IgD-negative memory B cell (primary cell): ENCODE measurements around the gene SLC38A1. TPM values are rescaled to one million over a fixed set of nuclear protein-coding genes. Genes with fewer than 3 reads are reported as not detected.
A peak's percentile ranks its signal among the peaks of the same experiment; 100 is the strongest.
"Not testable (repeated sequence)": the region's sequence is repeated elsewhere in the genome, so short reads cannot be mapped to it uniquely, and the experiment has no call there.

Source experiments
- H3K27ac Mint-ChIP-seq, 3 donors: one replicate each; pipeline ENCODE4 v1.8.0; 2020 to 2022; ENCODE audit warnings: mild to moderate bottlenecking in 3 of 3, mixed read lengths in 3 of 3, moderate library complexity in 1 of 3
- H3K27me3 Mint-ChIP-seq: one replicate; pipeline ENCODE4 v1.8.0; 2021; ENCODE audit warnings: mixed read lengths
- H3K36me3 Mint-ChIP-seq: one replicate; pipeline ENCODE4 v1.8.0; 2020; ENCODE audit warnings: mild to moderate bottlenecking, mixed read lengths
- H3K4me1 Mint-ChIP-seq, 3 donors: one replicate each; pipeline ENCODE4 v1.8.0; 2020 to 2022; ENCODE audit warnings: mixed read lengths in 3 of 3, mild to moderate bottlenecking in 1 of 3
- H3K4me3 Mint-ChIP-seq, 4 donors: one replicate each; pipeline ENCODE4 v1.8.0; 2020 to 2022; ENCODE audit warnings: mild to moderate bottlenecking in 4 of 4, mixed read lengths in 4 of 4, moderate library complexity in 3 of 4
- H3K9me3 Mint-ChIP-seq, 3 donors: one replicate each; pipeline ENCODE4 v1.8.0; 2020 to 2021; ENCODE audit warnings: mixed read lengths in 3 of 3, mild to moderate bottlenecking in 1 of 3
- polyA plus RNA-seq: library from polyadenylated mRNA; unstranded; fragments of 300-500 nt; fragmentation: Illumina TruSeq; gene quantifications from one replicate; pipeline ENCODE4 v1.2.3, GENCODE V29; 2021

The SLC38A1 gene
- polyA plus RNA-seq, 1 donor from 2014 or later, result 134 TPM

- Mint-ChIP-seq H3K4me1 (peaks cover 38 to 44% (median 44%) of the 10 kb centered on the region in 3 donors), H3K27me3 (no peaks in the 10 kb centered on the region), H3K4me3 (no peak overlapping the region), H3K27ac (no peak overlapping the region), H3K36me3 (peaks cover 2% of the 10 kb centered on the region), H3K9me3 (no peaks in the 10 kb centered on the region)
Measured at GRCh38 chr12:46259071-46259470, 9.8 kb downstream of the SLC38A1 start.

GRCh38 chr12:46258129-46258528, 10.7 kb downstream of the SLC38A1 start:
- H3K36me3 Mint-ChIP-seq, result peaks cover 4% of the 10 kb centered on the region
- no peaks in the 10 kb centered on the region for H3K9me3 Mint-ChIP-seq
- H3K4me3 Mint-ChIP-seq, result no peak overlapping the region
- peaks cover 35 to 42% (median 37%) of the 10 kb centered on the region in 3 donors for H3K4me1 Mint-ChIP-seq
- no peaks in the 10 kb centered on the region for H3K27me3 Mint-ChIP-seq
- peak overlapping the region in 2 of 3 donors; percentile 52 to 81 for H3K27ac Mint-ChIP-seq

GRCh38 chr12:46256942-46257341, 11.9 kb downstream of the SLC38A1 start:
- Mint-ChIP-seq H3K4me3 (peak overlapping the region in 2 of 4 donors; percentile 30 to 83), H3K36me3 (peaks cover 10% of the 10 kb centered on the region), H3K27ac (peak overlapping the region; percentile 28 to 78 (median 77)), H3K9me3 (no peaks in the 10 kb centered on the region), H3K27me3 (no peaks in the 10 kb centered on the region), H3K4me1 (peaks cover 31 to 42% (median 34%) of the 10 kb centered on the region in 3 donors)

GRCh38 chr12:46253544-46254162, 15.2 kb downstream of the SLC38A1 start:
- Mint-ChIP-seq H3K4me3 (no peak overlapping the region), H3K4me1 (peaks cover 47 to 59% (median 50%) of the 10 kb centered on the region in 3 donors), H3K36me3 (peaks cover 17% of the 10 kb centered on the region), H3K27me3 (no peaks in the 10 kb centered on the region), H3K27ac (peak overlapping the region; percentile 46 to 54 (median 51)), H3K9me3 (peaks cover under 1 to 4% (median under 1%) of the 10 kb centered on the region in 3 donors)

- Mint-ChIP-seq H3K36me3 (peaks cover 27% of the 10 kb centered on the region), H3K9me3 (peaks cover 5 to 14% (median 10%) of the 10 kb centered on the region in 3 donors), H3K4me1 (peaks cover 51 to 59% (median 56%) of the 10 kb centered on the region in 3 donors)
- not testable (repeated sequence) for H3K27ac Mint-ChIP-seq, H3K4me3 Mint-ChIP-seq, H3K27me3 Mint-ChIP-seq
Measured at GRCh38 chr12:46251994-46252393, 16.8 kb downstream of the SLC38A1 start.

- H3K27ac Mint-ChIP-seq, H3K27me3 Mint-ChIP-seq: not testable (repeated sequence)
- Mint-ChIP-seq H3K4me1 (peaks cover 50 to 55% (median 51%) of the 10 kb centered on the region in 3 donors), H3K4me3 (peak overlapping the region in 1 of 4 donors; percentile 20), H3K36me3 (peaks cover 33% of the 10 kb centered on the region), H3K9me3 (peaks cover 5 to 14% (median 10%) of the 10 kb centered on the region in 3 donors)
Measured at GRCh38 chr12:46249960-46250359, 18.9 kb downstream of the SLC38A1 start.

GRCh38 chr12:46246021-46246700, 22.7 kb downstream of the SLC38A1 start:
- H3K27me3 Mint-ChIP-seq, result no peaks in the 10 kb centered on the region
- H3K4me1 Mint-ChIP-seq, result peaks cover 44 to 63% (median 51%) of the 10 kb centered on the region in 3 donors

GRCh38 chr12:46244997-46245396, 23.8 kb downstream of the SLC38A1 start:
- peak overlapping the region in 2 of 3 donors; percentile 17 to 64 for H3K27ac Mint-ChIP-seq
- H3K27me3 Mint-ChIP-seq, result no peaks in the 10 kb centered on the region
- H3K36me3 Mint-ChIP-seq, result peaks cover 27% of the 10 kb centered on the region
- no peak overlapping the region for H3K4me3 Mint-ChIP-seq
- H3K4me1 Mint-ChIP-seq, result peaks cover 37 to 55% (median 43%) of the 10 kb centered on the region in 3 donors
- H3K9me3 Mint-ChIP-seq, result peaks cover 4 to 14% (median 10%) of the 10 kb centered on the region in 3 donors

More at GRCh38 chr12:46246021-46246700, 22.7 kb downstream of the SLC38A1 start:
- H3K9me3 Mint-ChIP-seq, result peaks cover 5 to 14% (median 10%) of the 10 kb centered on the region in 3 donors
- no peak overlapping the region for H3K4me3 Mint-ChIP-seq
- peaks cover 26% of the 10 kb centered on the region for H3K36me3 Mint-ChIP-seq
- no peak overlapping the region for H3K27ac Mint-ChIP-seq

GRCh38 chr12:46244273-46244915, 24.4 kb downstream of the SLC38A1 start:
- Mint-ChIP-seq H3K4me1 (peaks cover 32 to 49% (median 40%) of the 10 kb centered on the region in 3 donors), H3K36me3 (peaks cover 27% of the 10 kb centered on the region), H3K27me3 (no peaks in the 10 kb centered on the region), H3K27ac (peak overlapping the region in 1 of 3 donors; percentile 64), H3K4me3 (no peak overlapping the region), H3K9me3 (peaks cover 4 to 14% (median 10%) of the 10 kb centered on the region in 3 donors)

- H3K27ac Mint-ChIP-seq, result no peak overlapping the region
- peaks cover 2 to 5% (median 4%) of the 10 kb centered on the region in 3 donors for H3K9me3 Mint-ChIP-seq
- H3K4me1 Mint-ChIP-seq, result peaks cover 18 to 46% (median 38%) of the 10 kb centered on the region in 3 donors
- H3K4me3 Mint-ChIP-seq, result peak overlapping the region in 1 of 4 donors; percentile 34
- peaks cover 20% of the 10 kb centered on the region for H3K36me3 Mint-ChIP-seq
- H3K27me3 Mint-ChIP-seq, result no peaks in the 10 kb centered on the region
Measured at GRCh38 chr12:46242569-46242968, 26.3 kb downstream of the SLC38A1 start.

GRCh38 chr12:46240436-46240835, 28.4 kb downstream of the SLC38A1 start:
- H3K9me3 Mint-ChIP-seq, result peaks cover 0 to 2% (median 0%) of the 10 kb centered on the region in 3 donors
- H3K36me3 Mint-ChIP-seq, result peaks cover 15% of the 10 kb centered on the region
- peak overlapping the region in 2 of 3 donors; percentile 41 to 54 for H3K27ac Mint-ChIP-seq
- H3K4me3 Mint-ChIP-seq, result no peak overlapping the region
- H3K27me3 Mint-ChIP-seq, result no peaks in the 10 kb centered on the region
- peaks cover 13 to 57% (median 42%) of the 10 kb centered on the region in 3 donors for H3K4me1 Mint-ChIP-seq

GRCh38 chr12:46238821-46239220, 30.0 kb downstream of the SLC38A1 start:
- Mint-ChIP-seq H3K36me3 (peaks cover 13% of the 10 kb centered on the region), H3K4me1 (peaks cover 14 to 58% (median 34%) of the 10 kb centered on the region in 3 donors), H3K27me3 (no peaks in the 10 kb centered on the region), H3K27ac (peak overlapping the region in 1 of 3 donors; percentile 57), H3K9me3 (peaks cover 0 to under 1% (median 0%) of the 10 kb centered on the region in 3 donors), H3K4me3 (no peak overlapping the region)

GRCh38 chr12:46237371-46238045, 31.3 kb downstream of the SLC38A1 start:
- no peak overlapping the region for H3K4me3 Mint-ChIP-seq
- H3K27ac Mint-ChIP-seq, result peak overlapping the region in 1 of 3 donors; percentile 58
- H3K36me3 Mint-ChIP-seq, result peaks cover 14% of the 10 kb centered on the region
- H3K27me3 Mint-ChIP-seq, result no peaks in the 10 kb centered on the region
- H3K9me3 Mint-ChIP-seq, result no peaks in the 10 kb centered on the region
- H3K4me1 Mint-ChIP-seq, result peaks cover 18 to 59% (median 32%) of the 10 kb centered on the region in 3 donors

- Mint-ChIP-seq H3K9me3 (no peaks in the 10 kb centered on the region), H3K27ac (peak overlapping the region in 2 of 3 donors; percentile 29 to 71), H3K4me1 (peaks cover 19 to 60% (median 41%) of the 10 kb centered on the region in 3 donors), H3K36me3 (peaks cover 13% of the 10 kb centered on the region), H3K4me3 (peak overlapping the region in 1 of 4 donors; percentile 20), H3K27me3 (no peaks in the 10 kb centered on the region)
Measured at GRCh38 chr12:46234000-46234399, 34.8 kb downstream of the SLC38A1 start.
